GM12865 (cell line): ENCODE data around the gene ZSCAN10.

Experiments used
- DNase-seq: peaks from one replicate; pipeline ENCODE4 v3.0.0; 2010; ENCODE audit warnings: low read depth
- H3K4me3 ChIP-seq: 2 replicates; pipeline ENCODE4 v1.5.1; 2011; ENCODE audit warnings: mild to moderate bottlenecking, low read depth, low read length, control low read depth
- TF ChIP-seq, protein P1 (sequence below): IDR thresholded peaks from 2 replicates; pipeline ENCODE4 v1.5.1; 2011; ENCODE audit warnings: low read length, control low read depth, low read depth, inconsistent platforms; ENCODE audit not compliant: insufficient read depth; ENCODE audit errors: missing control alignments

Gene ZSCAN10

DNA sequence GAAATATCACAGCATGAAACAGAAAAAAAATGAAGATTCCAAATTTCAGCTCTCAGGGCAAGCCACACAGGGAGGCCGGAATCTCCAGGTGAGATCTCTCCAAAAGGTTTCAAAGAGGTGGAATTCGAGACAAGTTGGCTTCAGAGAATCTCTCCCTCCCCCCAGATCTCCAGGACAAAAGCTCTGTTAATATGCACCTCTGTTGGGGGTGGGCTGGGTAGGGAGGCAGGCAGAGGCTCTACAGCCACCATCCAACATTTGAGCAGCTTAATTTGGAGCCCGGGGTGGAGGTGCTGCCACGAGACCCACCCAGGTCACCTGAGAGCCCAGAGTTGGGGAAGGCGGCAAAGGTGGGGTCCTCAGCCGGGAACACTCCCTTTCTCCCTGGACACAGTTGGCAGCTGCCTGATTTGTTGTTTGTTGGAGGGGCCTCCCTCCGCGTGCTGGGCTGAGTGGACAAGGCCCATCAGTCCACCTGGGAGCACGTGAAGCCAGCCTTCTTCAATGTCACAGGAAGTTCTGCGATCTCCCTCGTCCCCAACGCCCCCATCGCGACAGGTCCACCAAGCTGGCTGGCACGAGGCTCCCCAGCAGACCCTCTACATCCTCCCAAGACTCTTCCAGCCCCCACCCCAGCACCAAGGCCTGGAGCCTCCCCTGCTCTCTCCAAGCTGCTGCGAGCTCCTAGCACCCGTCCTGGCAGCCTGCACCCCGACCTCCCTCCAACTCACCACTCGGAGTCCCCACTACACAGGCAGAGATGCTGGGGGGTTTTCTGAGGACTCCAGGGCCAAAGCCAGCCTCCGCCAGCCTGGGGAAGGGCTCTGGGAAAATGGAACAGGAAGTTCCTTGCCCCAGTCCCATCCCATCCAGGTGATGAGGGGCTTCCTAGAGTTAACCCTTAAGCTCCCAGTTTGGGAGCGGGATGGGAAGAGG lies at the start of gene ZSCAN10:
Gene ZSCAN10, minus strand, starts transcription at position 836 of the 936 bp plus-strand sequence. CDS start 6,357 bp downstream, outside the sequence.
- H3K4me3 ChIP-seq, result peak within 1 kb of the TSS; percentile 28
- TF ChIP-seq, protein P1, sequence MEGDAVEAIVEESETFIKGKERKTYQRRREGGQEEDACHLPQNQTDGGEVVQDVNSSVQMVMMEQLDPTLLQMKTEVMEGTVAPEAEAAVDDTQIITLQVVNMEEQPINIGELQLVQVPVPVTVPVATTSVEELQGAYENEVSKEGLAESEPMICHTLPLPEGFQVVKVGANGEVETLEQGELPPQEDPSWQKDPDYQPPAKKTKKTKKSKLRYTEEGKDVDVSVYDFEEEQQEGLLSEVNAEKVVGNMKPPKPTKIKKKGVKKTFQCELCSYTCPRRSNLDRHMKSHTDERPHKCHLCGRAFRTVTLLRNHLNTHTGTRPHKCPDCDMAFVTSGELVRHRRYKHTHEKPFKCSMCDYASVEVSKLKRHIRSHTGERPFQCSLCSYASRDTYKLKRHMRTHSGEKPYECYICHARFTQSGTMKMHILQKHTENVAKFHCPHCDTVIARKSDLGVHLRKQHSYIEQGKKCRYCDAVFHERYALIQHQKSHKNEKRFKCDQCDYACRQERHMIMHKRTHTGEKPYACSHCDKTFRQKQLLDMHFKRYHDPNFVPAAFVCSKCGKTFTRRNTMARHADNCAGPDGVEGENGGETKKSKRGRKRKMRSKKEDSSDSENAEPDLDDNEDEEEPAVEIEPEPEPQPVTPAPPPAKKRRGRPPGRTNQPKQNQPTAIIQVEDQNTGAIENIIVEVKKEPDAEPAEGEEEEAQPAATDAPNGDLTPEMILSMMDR, result no peak
- no peak for DNase-seq

DNA sequence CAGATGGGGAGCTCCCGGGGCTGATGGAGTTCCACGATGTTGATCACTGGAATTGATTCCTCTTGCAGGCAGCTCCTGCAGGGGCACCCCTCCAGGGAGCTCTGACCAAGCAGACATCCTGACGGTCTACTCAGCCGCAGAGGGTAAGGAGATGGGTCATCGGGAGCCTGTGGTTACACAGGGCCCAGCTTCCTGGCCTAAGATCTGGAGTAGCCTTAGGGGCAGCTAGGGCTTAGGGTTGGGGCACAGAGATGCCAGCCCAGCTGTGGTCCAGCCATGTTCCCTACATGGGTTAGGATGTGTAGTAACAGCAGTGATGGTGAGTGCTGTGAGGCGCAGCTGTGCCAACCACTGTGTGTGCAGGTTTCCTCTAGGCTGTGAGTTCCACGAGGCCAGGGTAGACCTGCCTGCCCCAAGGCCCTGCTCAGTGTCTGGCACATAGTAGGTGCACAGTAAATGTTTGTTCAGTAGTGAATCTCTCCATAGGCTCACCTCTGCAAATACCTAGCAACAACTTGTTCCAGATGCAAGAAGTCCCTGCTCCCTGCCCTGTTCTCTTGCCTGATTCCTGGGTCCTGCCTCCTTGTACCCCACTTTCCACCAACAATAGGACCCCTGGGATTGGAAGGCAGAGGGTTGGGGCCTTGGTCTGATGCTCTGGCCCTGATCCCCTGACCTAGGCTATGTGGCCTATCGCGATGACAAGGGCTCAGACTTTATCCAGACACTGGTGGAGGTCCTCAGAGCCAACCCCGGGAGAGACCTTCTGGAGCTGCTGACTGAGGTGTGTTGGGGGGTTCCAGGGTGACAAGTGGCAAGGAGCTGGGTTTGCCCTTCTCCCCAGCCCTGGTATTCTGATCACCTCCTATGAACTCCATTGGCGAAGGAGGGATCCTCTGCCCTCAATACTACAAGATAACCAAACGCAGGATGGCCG lies 49.4 kb upstream of the ZSCAN10 start:
- TF ChIP-seq, protein P1, result no peak
- DNase-seq, result no peak
- no peak overlapping the region for H3K4me3 ChIP-seq

DNA sequence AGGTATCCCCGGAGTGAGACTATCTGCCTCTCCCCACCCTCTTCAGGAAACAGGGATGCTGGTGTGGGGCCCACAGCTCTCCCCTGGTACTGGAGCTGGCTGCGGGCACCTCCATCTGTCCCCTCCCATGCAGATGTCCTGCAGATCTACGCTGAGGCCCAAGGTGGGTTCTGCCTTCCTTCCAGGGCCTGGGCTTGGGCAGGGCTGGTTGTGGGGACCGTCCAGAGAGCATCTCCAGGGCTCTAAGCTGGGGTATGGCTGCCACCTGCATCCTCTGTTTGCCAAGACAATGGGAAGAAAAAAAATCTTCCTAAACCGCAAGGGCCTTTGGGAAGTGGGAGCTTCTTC lies 48.6 kb upstream of the ZSCAN10 start:
- no peak overlapping the region for H3K4me3 ChIP-seq
- TF ChIP-seq, protein P1, result no peak
- DNase-seq, result no peak

DNA sequence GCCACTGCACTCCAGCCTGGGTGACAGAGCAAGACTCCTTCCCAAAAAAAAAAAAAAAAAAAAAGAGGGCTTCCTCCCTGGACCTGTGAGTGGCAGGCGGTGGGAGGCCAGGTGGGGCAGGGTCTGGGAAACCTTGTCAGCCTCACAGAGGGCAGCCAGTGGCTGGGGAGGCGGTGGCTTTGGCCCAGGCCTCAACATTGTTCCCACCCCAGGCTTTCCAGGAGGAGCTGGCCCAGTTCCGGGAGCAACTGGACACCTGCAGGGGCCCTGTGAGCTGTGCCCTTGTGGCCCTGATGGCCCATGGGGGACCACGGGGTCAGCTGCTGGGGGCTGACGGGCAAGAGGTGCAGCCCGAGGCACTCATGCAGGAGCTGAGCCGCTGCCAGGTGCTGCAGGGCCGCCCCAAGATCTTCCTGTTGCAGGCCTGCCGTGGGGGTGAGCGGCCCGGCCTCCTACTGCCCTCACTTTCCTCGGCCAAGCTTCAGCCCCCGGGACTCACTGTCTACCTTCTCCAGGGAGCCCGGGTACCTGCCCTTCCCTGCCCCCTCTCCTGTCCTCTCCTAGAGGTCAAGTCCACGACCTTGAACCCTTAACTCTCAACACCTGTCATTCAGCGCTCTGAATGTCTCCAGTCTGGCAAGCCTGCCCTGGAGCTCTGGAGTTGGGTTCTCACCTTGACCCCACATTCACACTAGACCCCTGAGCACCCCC lies 48.1 kb upstream of the ZSCAN10 start:
- TF ChIP-seq, protein P1, result no peak
- DNase-seq, result no peak
- no peak overlapping the region for H3K4me3 ChIP-seq

DNA sequence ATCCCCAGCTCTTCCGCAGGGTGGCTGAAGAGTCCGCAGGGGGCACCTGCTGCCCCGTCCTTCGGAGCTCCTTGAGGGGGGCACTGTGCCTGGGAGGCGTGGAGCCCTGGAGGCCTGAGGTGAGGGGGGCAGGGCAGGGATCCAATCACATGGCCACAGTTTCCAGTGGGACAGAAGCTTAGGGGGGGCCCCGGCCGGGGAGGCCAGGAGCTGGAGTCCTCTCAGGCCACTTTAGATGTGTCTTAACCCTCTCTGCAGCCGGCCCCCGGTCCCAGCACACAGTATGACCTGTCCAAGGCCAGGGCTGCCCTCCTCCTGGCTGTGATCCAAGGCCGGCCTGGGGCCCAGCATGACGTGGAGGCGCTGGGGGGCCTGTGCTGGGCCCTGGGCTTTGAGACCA lies 46.6 kb upstream of the ZSCAN10 start:
- TF ChIP-seq, protein P1, result no peak
- H3K4me3 ChIP-seq, result no peak overlapping the region
- no peak for DNase-seq

DNA sequence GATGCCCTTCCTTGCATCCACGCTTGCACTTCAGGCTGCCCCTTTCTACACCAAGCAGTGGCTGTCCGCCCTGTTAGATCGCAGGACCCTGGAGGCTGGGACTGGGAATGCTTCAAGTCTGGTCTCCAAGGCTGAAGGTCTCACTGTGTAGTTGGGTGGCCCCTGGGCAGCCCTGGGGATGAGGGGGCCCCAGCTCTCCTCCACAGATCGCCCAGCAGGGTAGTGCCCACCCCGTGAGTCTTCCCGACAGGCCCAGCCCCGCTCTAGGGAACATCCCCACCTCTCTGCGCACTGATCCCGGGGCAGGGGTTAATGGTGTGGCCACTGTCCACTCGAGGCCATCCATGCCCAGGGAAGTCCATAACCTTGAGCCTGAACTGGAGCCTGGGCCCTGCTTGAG lies 46.1 kb upstream of the ZSCAN10 start:
- TF ChIP-seq, protein P1, result no peak
- no peak overlapping the region for H3K4me3 ChIP-seq

More for the DNA sequence above, 46.1 kb upstream of the ZSCAN10 start:
- DNase-seq, result no peak
